BJ (cell line): ENCODE measurements around the gene LCT. TPM values are rescaled to one million over a fixed set of nuclear protein-coding genes. Genes with fewer than 3 reads are reported as not detected.

Experiments used
- CTCF ChIA-PET: fragments of 350-600 bp; formaldehyde crosslinking; extraction: SDS; loops from one replicate; lab custom pipeline; 2021; ENCODE audit warnings: antibody characterized with exemption, inconsistent platforms; lab: Yijun Ruan, JAX
- POLR2A ChIA-PET: fragments of 300-600 bp; sonication (Branson Sonifier 250); formaldehyde crosslinking; extraction: SDS; loops from one replicate; lab custom pipeline; 2021; ENCODE audit warnings: antibody characterized with exemption; lab: Charles Lee
- DNase-seq: peaks from one replicate; pipeline ENCODE4 v3.0.0-alpha.2; 2011; ENCODE audit warnings: low read depth
- H3K27me3 ChIP-seq: 2 replicates; pipeline ENCODE4 v1.6.0; 2011; ENCODE audit warnings: low read length; ENCODE audit not compliant: control insufficient read depth, insufficient read depth
- H3K36me3 ChIP-seq: 2 replicates; pipeline ENCODE4 v1.5.1; 2011; ENCODE audit warnings: low read length; ENCODE audit not compliant: control insufficient read depth, insufficient read depth
- H3K4me3 ChIP-seq: 2 replicates; pipeline ENCODE4 v1.5.1; 2011; ENCODE audit warnings: low read depth, mild to moderate bottlenecking, control low read depth, low read length
- CTCF ChIP-seq: IDR thresholded peaks from 2 replicates; pipeline ENCODE4 v1.5.1; 2011; ENCODE audit warnings: low read depth, mild to moderate bottlenecking, control low read depth, inconsistent platforms, low read length, moderate library complexity; ENCODE audit not compliant: insufficient read depth
- polyA plus RNA-seq: library from polyadenylated mRNA; depleted of rRNA; stranded (reverse); fragments of >200 nt; gene quantifications from 2 replicates; pipeline ENCODE4 v1.2.3, GENCODE V29; 2011

Gene LCT
- polyA plus RNA-seq, 1 experiment = not detected

- H3K27me3 ChIP-seq = no peaks in the 10 kb centered on the region
- H3K4me3 ChIP-seq = no peak overlapping the region
- no peak for DNase-seq
- ChIA-PET POLR2A (no interaction called here), CTCF (interaction anchor here (3.3 to 3.6 kb wide), 2 partner anchors 15 to 27 kb away, joined by 11 to 24 read pairs; no protein-coding TSS in a partner anchor)
- H3K36me3 ChIP-seq = no peaks in the 10 kb centered on the region
- TF ChIP-seq CTCF = no peak
Measured at GRCh38 chr2:135825550-135826176, 11.3 kb downstream of the LCT start.

GRCh38 chr2:135825131-135825530, 11.9 kb downstream of the LCT start:
- no peaks in the 10 kb centered on the region for H3K27me3 ChIP-seq
- no peak for TF ChIP-seq CTCF
- H3K4me3 ChIP-seq = no peak overlapping the region
- ChIA-PET CTCF (interaction anchor here (3.3 to 3.6 kb wide), 2 partner anchors 16 to 27 kb away, joined by 11 to 24 read pairs; no protein-coding TSS in a partner anchor), POLR2A (no interaction called here)
- DNase-seq = no peak
- no peaks in the 10 kb centered on the region for H3K36me3 ChIP-seq

- ChIA-PET POLR2A (no interaction called here), CTCF (no interaction called here)
- no peak for DNase-seq
- H3K4me3 ChIP-seq = no peak overlapping the region
- H3K27me3 ChIP-seq = no peaks in the 10 kb centered on the region
- no peaks in the 10 kb centered on the region for H3K36me3 ChIP-seq
- no peak for TF ChIP-seq CTCF
Measured at GRCh38 chr2:135822855-135823254, 14.1 kb downstream of the LCT start.

GRCh38 chr2:135821190-135821589, 15.8 kb downstream of the LCT start:
- no peaks in the 10 kb centered on the region for H3K36me3 ChIP-seq
- ChIA-PET CTCF (interaction anchor here (1.6 kb wide), 1 partner anchor 23 kb away, joined by 5 read pairs; no protein-coding TSS in a partner anchor), POLR2A (no interaction called here)
- no peaks in the 10 kb centered on the region for H3K27me3 ChIP-seq
- no peak overlapping the region for H3K4me3 ChIP-seq
- TF ChIP-seq CTCF = no peak
- DNase-seq = no peak

GRCh38 chr2:135820003-135820618, 16.9 kb downstream of the LCT start:
- H3K36me3 ChIP-seq = no peaks in the 10 kb centered on the region
- H3K4me3 ChIP-seq = no peak overlapping the region
- no peaks in the 10 kb centered on the region for H3K27me3 ChIP-seq
- CTCF ChIA-PET = interaction anchor here (0.7 to 1.6 kb wide), 2 partner anchors 22 to 84 kb away, joined by 3 to 5 read pairs; no protein-coding TSS in a partner anchor
- no peak for TF ChIP-seq CTCF
- POLR2A ChIA-PET = no interaction called here
- no peak for DNase-seq
